Nephron progenitor cell (in vitro differentiated cells): ENCODE data around the gene DCUN1D2.

Source experiments
- DNase-seq: peaks from one replicate; pipeline ENCODE4 v3.0.0; 2021
- H3K27ac Mint-ChIP-seq: 2 replicates; pipeline ENCODE4 v1.8.0; 2021; ENCODE audit warnings: mild to moderate bottlenecking, moderate library complexity, mixed read lengths
- H3K27me3 Mint-ChIP-seq: 2 replicates; pipeline ENCODE4 v1.8.0; 2021; ENCODE audit warnings: mild to moderate bottlenecking, low read depth, mixed read lengths; ENCODE audit not compliant: poor library complexity
- H3K36me3 Mint-ChIP-seq: 2 replicates; pipeline ENCODE4 v1.8.0; 2021; ENCODE audit warnings: low read depth, mixed read lengths
- H3K4me1 Mint-ChIP-seq: 2 replicates; pipeline ENCODE4 v1.8.0; 2021; ENCODE audit warnings: mixed read lengths
- H3K4me3 Mint-ChIP-seq: 2 replicates; pipeline ENCODE4 v1.8.0; 2021; ENCODE audit warnings: mild to moderate bottlenecking, moderate library complexity, mixed read lengths
- H3K9me3 Mint-ChIP-seq: 2 replicates; pipeline ENCODE4 v1.8.0; 2021; ENCODE audit warnings: mild to moderate bottlenecking, moderate library complexity, mixed read lengths
- TF ChIP-seq, protein P1 (sequence below): fragments of 200-600 bp; sonication (generic); IDR thresholded peaks from 2 replicates; pipeline ENCODE4 v1.5.0; 2021; ENCODE audit warnings: antibody characterized with exemption

The DCUN1D2 gene

DNA sequence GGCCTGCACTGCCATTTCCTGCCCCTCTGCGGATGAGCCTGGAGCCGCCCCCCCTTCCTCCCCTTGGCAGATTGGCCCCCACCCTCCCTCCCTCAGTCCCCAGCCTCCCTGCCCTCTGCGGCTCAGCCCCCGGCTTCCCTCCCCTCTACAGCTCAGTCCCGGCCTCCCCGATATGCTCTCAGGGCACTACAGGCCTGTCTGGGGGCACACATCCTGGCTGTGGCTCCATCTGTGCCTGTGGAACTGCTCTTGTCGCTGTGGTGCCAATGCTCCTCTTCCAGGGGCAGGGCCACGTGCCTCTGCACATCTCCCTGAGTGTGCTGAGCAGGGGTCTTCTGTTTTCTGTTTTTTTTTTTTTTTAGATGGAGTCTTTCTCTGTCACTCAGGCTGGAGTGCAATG lies 76.2 kb downstream of the DCUN1D2 start:
- no peak overlapping the region for H3K4me3 Mint-ChIP-seq
- DNase-seq, result no peak
- H3K4me1 Mint-ChIP-seq, result peaks cover 38% of the 10 kb centered on the region
- TF ChIP-seq, protein P1, sequence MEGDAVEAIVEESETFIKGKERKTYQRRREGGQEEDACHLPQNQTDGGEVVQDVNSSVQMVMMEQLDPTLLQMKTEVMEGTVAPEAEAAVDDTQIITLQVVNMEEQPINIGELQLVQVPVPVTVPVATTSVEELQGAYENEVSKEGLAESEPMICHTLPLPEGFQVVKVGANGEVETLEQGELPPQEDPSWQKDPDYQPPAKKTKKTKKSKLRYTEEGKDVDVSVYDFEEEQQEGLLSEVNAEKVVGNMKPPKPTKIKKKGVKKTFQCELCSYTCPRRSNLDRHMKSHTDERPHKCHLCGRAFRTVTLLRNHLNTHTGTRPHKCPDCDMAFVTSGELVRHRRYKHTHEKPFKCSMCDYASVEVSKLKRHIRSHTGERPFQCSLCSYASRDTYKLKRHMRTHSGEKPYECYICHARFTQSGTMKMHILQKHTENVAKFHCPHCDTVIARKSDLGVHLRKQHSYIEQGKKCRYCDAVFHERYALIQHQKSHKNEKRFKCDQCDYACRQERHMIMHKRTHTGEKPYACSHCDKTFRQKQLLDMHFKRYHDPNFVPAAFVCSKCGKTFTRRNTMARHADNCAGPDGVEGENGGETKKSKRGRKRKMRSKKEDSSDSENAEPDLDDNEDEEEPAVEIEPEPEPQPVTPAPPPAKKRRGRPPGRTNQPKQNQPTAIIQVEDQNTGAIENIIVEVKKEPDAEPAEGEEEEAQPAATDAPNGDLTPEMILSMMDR, result no peak
- peaks cover 7% of the 10 kb centered on the region for H3K36me3 Mint-ChIP-seq
- H3K27ac Mint-ChIP-seq, result no peak overlapping the region
- H3K9me3 Mint-ChIP-seq, result peaks cover 14% of the 10 kb centered on the region
- H3K27me3 Mint-ChIP-seq, result peaks cover 17% of the 10 kb centered on the region

DNA sequence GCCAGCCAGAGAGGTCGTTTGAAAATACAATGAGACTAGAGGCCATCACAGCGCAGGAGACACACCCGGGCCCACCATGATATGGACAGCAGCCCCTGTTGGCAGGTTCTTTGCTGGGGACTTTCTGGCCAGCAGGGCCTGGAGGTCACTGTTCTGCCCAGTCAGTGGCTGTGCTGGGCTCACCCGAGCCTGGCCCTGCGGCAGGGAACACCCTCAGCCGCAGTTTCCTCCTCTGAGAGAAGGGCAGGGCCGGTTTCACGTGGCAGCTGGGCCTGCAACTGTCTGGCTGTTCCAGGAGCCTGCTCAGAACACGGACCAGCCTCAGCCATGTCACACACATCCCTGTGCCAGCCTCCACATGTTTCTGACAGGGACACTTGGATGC lies 76.6 kb downstream of the DCUN1D2 start:
- Mint-ChIP-seq H3K27ac (peak overlapping the region; percentile 89), H3K36me3 (peaks cover 5% of the 10 kb centered on the region), H3K27me3 (peaks cover 17% of the 10 kb centered on the region), H3K9me3 (peaks cover 14% of the 10 kb centered on the region), H3K4me1 (peaks cover 42% of the 10 kb centered on the region), H3K4me3 (no peak overlapping the region)
- no peak for DNase-seq
- TF ChIP-seq, protein P1, result no peak

- Mint-ChIP-seq H3K4me1 (peaks cover 47% of the 10 kb centered on the region), H3K9me3 (peaks cover 14% of the 10 kb centered on the region), H3K36me3 (peaks cover 5% of the 10 kb centered on the region), H3K4me3 (no peak overlapping the region), H3K27ac (peak overlapping the region; percentile 89), H3K27me3 (peaks cover 13% of the 10 kb centered on the region)
- DNase-seq, result no peak
- TF ChIP-seq, protein P1, result no peak
Measured at GRCh38 chr13:113413178-113413897, 77.2 kb downstream of the DCUN1D2 start.

- Mint-ChIP-seq H3K27ac (no peak overlapping the region), H3K4me1 (peaks cover 53% of the 10 kb centered on the region), H3K4me3 (no peak overlapping the region), H3K27me3 (peaks cover 7% of the 10 kb centered on the region), H3K9me3 (peaks cover 14% of the 10 kb centered on the region), H3K36me3 (peaks cover 5% of the 10 kb centered on the region)
- TF ChIP-seq, protein P1, result no peak
- DNase-seq, result no peak
Measured at GRCh38 chr13:113412440-113412839, 78.1 kb downstream of the DCUN1D2 start.

- Mint-ChIP-seq H3K9me3 (peaks cover 14% of the 10 kb centered on the region), H3K4me1 (peaks cover 53% of the 10 kb centered on the region), H3K4me3 (no peak overlapping the region), H3K36me3 (peaks cover 5% of the 10 kb centered on the region), H3K27ac (peak overlapping the region; percentile 89), H3K27me3 (peaks cover 7% of the 10 kb centered on the region)
- TF ChIP-seq, protein P1, result no peak
- no peak for DNase-seq
Measured at GRCh38 chr13:113411216-113412023, 79.1 kb downstream of the DCUN1D2 start.
